Stimulated activated CD4-positive, alpha-beta T cell treated with anti-CD3 and anti-CD28 coated beads, Interleukin-4, amount 100 ng/mL, for 4 hours (primary cell): ENCODE measurements around the gene DPY19L3.
"Not testable (repeated sequence)": the region's sequence is repeated elsewhere in the genome, so short reads cannot be mapped to it uniquely, and the experiment has no call there.

ENCODE experiments used
- DNase-seq, 2 experiments: peaks; one replicate each; pipeline ENCODE4 v3.0.0-alpha.2; 2020

The DPY19L3 gene

DNA sequence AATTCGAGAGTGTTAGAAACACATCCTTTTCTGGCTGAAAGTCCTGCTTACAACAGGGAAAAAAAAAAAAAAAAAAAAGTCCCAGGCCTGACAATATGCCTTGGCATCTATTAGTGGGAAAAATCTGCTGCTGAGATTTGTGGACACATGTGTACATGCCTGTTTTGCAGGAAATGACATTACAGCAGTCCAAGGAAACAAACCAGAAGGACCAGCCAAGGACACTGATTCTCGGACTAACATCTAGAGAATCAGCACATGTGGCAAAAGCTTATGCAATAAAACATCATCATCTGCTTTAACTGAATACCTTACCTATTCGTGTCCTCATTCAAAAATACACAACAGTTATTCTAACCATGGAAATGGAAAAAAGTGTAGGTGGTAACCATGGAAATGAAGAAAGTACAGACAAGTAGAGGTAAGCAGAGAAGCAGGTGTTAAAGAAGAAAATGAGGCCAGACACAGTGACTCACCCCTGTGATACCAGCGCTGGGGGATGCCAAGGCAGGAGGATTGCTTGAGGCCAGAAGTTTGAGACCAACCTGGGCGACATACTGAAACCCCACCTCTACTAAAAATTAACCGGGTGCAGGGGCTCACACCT lies 9.4 kb upstream of the DPY19L3 start:
- no peak for DNase-seq

DNA sequence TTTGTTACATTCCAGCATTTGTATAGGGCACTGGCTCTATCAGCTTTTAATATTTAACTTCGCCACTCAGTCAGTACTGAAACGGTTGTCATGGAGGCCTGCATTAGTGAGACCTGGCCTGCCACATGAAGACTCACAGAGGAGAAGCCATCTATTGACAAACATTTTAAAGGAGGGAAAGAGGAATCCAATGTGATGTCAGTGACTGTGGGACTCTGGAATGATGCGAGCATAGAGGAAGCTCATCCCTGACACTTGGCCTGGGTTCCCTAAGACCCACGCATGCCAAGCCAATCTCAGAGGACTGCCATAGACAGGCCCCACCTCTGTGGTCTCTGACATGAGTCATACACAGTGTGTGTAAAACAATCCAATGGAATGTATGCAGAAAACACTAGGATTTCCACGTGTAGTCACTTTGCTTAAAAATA lies 7.9 kb upstream of the DPY19L3 start:
- DNase-seq = no peak

DNA sequence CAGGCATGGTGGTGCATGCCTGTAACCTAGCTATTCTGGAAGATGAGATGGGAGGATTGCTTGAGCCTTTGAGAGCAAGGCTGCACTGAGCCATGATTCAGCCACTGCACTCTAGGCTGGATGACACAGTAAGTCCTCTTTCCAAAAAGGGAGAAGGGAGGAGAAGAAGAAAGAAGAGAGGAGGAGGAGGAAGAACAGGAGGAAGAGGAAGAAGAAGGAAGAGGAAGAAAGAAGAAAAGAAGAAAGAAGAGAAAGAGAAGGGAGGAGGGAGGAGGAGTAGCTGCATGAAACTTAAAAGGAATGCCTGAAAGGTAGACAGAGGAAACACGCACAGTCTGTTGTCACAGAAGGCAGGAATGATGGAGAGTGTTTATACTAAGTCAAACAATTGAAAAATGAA lies 3.6 kb upstream of the DPY19L3 start:
- DNase-seq = no peak

DNA sequence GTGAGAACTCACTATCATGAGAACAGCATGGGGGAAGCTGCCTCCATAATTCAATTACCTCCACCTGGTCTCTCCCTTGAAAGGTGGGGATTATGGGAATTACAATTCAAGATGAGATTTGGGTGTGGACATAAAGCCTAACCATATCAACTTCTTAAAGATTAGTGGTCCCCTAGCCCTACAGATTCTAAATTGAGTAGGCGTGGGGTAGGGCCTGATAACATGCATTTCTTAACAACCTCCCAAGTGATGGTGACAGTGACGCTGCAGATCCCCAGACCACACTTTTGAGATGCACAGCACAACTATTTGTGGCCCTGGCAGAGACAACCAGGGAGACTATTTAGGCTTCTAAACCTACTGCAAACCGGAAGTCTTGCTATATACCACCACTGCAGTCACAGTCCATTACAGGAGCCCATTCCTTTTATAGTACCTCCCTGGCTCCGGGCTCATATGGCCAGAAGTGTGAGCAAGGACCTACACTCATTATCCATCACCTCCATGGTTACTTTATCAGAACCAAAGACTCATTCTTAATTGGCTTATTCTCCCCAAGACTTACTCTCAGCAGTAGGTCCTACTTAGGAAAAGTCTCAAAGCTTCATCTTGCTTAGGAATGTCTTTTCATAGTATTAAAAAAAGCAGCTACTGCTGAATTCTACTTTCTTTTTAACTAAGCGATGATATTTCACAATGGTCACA lies 2.1 kb upstream of the DPY19L3 start:
- DNase-seq = no peak

DNA sequence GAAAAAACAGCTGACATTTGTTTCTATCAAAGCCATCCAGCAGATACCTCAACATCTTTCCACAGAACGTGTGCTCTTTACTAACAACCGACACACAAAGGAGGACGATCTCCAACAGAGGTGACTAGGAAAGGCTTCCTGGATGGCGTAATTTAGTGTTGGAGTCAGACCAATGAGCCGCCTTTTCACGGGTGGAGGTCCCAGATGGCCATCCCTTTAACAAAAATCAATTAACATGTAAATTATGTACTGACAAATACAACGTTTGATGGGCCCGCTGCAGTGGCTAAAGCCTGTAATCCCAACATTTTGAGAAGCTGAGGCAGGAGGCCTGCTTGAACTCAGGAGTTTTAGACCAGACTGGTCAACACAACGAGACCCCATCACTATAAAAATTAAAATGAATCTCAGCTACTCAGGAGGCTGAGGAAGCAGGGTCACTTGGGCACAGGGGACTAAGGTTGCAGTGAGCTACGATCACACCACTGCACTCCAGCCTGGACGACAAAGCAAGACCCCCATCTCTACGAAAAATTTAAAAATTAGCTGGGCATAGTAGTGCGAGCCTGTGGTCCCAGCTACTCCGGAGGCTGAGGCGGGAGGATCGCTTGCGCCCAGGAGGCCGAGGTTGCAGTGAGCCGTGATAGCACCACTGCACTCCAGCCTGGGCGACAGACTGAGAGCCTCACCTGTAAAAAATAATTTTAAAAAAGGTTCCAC lies 1.2 kb upstream of the DPY19L3 start:
- DNase-seq = no peak

DNA sequence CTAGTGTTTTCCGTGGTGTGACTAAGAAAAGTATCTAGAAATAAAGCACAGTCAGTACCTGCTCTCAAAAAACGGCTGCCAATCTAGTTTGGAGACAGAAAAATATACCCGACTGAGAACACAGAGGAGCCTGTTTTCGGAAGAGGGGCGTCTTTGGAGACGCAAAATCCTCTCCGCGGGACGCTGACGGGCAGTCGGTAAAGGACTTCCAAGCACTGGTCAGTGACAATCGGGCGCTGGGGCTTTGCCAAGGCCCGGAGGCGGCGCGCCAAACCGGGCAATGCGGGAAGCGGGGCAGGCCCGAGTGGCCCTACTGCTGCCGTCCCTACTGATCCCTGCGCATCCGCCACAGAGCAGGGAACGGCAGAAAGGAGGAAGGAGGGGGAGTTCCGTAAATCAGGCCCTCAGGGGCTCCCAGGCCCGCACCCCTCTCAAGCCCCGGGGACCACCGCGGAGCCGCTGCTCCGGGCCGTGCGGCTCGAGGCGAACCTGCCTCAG lies 588 bp upstream of the DPY19L3 start:
- DNase-seq = no peak

DNA sequence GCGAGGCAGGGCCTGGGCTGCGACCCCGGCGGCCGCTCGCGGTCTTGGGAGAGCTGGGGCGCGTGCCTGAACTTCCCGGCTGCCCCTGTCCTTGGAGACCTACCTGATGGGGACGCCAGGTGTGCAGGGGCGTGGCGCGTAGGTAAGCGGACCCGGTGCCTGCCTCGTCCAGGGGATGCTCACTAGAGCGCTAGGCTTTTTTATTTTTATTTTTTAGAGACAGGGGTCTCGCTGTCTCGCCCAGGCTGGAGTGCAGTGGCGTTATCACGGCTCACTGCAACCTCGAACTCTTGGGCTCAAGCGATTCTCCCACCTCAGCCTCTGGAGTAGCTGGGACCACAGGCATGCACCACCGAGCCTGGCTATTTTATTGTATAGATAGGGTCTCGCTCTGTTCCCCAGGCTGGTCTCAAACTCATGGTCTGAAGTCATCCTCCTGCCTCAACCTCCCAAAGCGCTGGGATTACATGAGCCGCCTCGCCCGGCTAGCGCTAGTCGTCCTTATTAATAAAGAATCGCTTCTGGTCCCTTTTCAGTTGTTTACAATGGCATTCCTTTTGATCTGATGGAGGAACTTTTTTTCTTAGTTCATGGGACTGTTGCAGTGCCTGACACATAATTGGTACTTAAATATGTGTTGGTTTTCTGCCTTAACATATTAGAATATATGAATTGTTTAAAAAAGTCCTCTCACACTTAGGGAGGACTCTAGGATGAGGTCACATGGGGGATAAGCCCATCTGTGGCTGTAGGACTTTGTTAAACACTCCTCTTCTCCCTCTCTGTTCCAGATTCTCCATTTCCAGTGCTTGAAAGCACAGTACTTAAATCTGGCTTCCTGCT lies 812 bp downstream of the DPY19L3 start:
- DNase-seq = no peak

DNA sequence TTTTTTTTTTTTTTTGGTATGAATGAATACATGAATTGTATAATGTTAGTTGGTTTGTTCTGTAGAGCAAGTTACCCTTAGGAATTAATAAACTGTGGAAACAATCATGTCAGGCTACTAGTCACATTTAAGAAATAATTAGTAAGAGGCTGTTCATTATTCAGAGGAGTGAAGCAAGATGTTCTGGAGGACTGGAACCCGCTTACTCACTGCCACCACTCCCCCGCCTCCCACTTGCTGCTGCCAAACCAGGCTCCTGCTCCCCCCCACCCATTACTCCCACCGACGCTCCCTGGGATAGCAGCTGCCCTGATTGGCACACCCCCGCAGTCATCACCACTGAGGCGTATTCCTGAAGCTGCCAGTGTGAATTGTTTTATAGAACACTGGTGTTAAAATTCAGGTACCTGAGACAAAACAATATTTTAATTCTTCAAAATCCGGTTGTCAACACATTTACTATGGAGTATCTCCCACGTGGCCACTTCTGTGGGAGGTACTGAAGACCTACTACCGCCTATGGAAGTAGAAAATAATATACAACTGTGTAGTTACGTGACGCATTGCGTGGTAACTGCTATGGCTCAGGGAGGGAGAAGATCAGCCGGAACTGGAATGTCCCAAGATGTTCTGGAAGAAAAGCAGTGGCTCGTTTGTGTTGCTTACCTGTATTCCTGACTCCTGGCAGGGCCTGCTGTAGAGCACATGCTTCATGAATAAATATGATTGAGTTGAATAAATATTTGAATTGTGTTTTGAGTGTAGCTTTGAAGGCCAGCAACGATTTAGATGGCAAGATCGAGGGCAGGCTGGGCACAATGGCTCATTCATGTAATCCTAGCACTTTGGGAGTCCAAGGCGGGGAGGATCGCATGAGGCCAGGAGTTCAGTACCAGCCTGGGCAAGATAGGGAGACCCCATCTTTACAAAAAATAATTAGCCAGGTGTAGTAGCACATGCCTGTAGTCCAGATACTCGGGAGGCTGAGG lies 1.7 kb downstream of the DPY19L3 start:
- no peak for DNase-seq

DNA sequence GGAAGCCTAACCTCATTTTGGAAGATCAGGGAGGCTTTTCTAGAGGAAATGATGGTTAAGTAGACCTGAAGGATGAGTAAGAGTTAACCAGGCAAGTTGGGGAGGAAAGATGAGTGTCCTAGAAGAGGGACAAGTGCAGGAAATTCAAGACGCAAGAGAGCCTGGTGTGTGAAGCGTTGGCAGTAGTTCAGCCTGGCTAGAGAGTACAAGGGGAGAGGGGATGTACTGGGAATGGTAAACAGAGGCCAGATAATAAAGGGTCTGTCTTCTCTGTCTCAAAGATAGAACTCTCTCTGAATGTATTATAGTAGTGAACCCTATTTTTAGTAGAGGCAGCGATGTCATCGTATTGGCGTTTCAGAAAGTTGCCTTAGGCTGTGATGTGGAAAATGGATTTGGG lies 9.7 kb downstream of the DPY19L3 start:
- no peak for DNase-seq

DNA sequence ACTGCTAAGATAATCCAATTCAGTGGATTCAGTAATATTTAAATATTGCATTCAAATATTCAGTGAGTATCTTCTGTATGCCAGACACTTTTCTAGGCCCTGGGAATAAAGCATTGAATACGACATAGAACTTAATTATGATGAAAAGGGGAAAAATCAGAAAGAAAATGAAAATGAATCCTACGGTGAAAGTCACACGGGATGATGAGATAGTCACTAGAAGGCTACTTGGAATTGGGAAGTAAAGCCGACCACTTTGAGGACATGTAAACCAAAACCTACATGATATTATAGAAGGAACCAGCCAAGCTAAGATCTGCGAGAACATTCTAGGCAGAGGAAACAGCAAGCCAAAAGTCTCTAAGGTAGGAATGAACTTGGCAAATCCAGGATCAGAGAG lies 10.1 kb downstream of the DPY19L3 start:
- no peak for DNase-seq

DNA sequence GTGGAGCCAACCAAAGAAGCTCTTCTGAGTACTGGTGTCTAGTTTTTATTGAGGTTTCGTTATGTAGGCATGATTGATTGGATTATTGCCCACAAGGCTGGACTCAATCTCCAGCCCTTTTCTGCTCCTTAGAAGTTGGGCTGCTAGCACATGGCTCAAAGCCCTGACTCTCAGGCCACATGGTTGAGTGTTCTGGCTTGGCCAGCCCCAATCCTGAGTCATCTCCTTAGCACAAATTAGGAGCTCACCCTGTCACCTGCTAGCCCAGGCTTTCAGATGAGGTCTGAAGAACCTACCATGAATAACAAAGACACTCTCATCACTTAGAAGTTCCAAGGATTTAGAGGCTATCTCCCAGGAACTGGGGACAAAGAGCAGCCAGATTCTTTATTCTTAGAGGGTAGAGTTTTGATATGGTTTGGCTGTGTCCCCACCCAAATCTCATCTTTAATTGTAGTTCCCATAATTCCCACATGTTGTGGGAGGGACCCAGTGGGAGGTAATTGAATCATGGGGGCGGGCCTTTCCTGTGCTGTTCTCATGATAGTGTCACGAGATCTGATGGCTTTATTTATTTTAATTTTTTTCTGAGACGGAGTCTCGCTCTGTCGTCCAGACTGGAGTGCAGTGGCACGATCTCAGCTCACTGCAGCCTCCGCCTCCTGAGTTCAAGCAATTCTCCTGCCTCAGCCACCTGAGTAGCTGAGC lies 11.3 kb downstream of the DPY19L3 start:
- DNase-seq = no peak

DNA sequence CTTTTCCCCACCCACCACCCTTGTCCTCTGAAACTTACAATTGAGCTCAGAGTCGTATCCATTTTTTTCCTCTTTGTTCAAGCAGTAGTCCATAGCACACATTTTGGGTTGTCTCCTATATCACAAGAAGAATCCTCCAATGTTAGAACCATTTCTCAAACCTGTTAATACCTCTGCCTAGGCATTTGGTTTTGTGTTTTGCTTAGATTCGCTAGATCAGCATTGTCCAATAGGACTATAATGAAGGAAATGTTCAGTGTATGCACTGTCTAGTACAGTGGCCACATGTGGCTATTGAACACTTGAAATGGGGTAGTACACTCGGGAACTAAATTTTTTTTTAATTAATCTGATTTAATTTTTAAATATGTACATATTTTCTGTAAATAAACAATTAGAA lies 12.6 kb downstream of the DPY19L3 start:
- DNase-seq = no peak

DNA sequence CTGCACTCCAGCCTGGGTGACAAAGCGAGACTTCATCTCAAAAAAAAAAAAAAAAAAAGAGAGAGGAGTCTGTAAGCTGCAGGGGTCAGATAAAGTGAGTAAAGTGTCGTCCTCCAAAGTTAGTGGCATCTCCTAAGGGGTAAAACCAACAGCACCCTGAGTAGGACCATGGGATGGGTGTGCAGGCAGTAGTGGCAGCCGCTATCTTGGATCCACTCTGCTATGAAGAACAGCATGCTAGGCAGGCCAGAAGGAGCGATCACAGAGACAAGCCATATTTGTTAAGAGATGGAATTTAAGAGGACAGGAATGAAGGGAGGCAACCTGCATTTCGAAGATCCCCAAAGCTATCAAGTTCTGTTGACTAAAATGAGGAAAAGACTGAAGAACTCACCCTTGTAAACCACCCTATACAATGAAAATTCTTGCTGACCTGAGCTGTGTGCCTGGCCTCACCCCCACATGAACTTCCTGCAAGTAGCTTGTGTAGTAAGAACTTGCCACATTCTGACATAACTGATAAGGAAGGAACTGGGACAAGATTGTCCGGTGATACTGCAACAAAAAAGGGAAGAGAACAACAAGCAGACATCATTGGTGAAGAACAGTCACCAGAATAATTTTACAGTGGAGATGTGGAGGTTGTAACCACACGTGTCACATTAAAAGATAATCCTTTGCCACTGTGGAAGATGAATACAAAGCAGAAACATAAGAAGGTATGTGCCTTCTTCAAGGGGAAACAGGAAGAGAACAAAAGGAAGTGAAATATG lies 16.2 kb downstream of the DPY19L3 start:
- DNase-seq = no peak

DNA sequence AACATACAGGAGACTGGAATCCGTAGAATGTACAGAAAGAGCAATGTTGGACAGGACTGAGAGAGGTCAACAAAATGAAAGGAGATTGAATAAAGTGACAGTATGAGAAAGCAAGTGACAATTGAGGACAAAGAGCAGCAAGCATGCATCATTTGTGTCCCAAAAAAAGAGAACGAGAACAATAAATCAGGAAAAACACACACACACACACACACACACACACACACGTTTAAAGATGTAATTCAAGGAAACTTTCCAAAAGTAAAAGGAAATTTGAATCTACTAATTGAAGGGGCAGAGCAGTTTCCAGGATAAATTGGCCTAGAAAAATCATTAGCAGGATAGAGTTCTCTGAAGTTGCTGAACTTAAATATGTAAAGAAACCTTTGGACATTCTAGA lies 16.9 kb downstream of the DPY19L3 start:
- DNase-seq = no peak

DNA sequence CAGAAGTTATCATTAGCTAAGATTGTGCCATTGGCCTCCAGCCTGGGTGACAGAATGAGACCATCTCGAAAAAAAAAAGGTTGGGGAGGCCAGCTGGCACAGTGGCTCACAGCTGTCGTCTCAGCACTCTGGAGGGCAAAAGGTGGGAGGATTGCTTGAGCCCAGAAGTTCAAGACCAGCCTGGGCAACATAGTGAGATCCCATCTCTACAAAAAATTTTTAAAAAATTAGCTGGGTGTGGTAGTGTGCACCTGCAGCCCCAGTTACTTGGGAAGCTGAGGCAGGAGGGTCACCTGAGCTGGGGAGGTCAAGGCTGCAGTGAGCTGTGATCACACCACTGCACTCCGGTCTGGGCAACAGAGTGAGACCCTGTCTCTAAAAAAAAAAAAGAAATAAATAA lies 18.4 kb downstream of the DPY19L3 start:
- not testable (repeated sequence) for DNase-seq

DNA sequence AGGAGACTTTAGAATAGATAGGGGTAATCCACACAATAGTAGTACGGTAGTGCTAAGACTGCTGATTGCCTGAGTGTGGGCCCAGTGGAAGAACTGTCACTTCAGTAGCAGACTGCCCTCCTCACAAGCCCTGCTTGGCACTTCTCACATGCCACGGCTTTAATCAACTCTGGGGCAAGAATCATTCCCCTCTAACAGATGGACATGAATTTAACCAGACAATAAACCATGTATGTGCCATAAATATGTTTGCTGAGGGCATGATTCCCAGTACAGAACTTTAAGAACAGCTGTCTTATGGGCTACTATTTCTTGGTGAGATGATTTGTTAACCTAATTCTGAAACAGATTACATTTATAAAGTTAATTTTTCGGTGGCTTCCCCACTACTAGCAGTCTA lies 22.0 kb downstream of the DPY19L3 start:
- DNase-seq = no peak

DNA sequence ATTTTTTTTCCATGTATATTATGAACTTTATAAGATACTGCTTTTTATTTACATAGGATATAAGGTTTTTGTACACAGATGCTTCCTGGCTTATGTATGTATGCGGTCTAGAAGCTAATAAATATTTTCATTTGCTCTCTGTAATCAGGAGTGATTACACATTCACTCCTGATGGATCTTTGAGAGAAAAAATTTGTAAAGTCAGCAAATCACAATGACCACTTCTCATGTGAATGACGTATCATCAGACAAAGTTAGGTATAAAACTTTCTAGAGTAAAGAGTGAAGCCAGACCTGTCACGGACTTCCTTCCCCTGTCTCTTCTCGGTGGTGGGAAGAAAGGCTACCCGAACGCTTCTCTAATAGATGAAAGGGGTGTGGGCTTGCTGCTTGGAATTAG lies 31.1 kb downstream of the DPY19L3 start:
- DNase-seq = no peak

DNA sequence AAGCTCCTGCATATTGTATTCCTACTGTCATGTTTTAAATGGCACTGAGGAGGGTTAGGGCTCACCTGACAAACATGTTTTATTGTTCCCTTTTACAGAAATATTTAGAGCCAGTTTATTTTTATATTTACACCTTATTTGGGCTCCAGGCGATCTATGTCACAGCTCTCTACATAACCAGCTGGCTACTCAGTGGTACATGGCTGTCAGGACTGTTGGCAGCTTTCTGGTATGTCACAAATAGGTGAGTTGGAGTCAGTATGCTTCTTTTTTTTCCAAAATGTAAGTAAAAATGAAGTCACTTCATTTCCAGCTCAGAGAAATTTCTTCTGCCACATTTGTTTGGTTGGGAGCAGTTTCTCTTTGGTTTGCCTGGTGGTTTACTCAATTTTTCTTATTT lies 31.5 kb downstream of the DPY19L3 start:
- no peak for DNase-seq

DNA sequence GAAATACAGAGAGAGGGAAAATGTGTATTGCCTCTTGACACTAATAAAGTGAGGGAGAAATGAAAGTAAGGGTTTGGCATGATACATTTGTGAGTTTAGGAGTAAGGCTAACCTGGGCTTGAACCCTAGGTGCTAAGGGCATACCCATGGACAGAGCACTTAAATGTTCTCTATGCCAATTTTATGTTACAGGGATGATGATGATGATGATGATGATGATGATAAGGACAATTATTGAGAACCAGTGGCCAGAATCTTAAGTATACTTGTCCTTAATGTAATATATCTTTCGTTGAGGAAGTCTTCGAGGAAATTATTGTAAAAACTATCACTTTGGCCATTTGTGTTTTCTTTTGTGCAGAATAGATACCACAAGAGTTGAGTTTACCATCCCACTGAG lies 33.2 kb downstream of the DPY19L3 start:
- DNase-seq = no peak

DNA sequence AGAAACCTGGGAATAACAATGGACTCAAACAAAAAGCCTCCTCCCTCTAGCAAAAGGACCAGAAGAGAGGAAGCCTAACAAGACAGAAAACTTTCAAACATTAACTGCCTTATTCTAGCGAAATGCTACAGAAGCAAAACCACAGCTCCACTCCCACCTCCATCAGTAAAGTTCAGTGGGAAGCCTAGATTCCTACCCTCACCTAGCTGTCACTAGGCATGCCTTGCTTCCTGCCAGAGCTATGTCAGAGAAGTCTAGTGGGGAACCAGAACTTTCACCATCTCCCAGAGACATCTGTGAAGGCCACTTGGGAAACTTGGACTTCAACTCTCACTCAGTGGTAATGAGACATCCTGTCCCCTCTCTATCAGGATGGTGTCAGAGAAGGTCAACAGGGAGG lies 37.1 kb downstream of the DPY19L3 start:
- DNase-seq = no peak
